CD4-positive, alpha-beta memory T cell (primary cell): ENCODE data around the gene IL17REL. TPM values are rescaled to one million over a fixed set of nuclear protein-coding genes. Genes with fewer than 3 reads are reported as not detected.

Experiments
- CTCF ChIA-PET: fragments of 350-600 bp; sonication (Branson Sonifier 250); formaldehyde crosslinking; loops from one replicate; lab custom pipeline; 2021; ENCODE audit warnings: inconsistent platforms; ENCODE audit not compliant: partially characterized antibody; lab: Charles Lee
- POLR2A ChIA-PET: fragments of 350-600 bp; sonication (Branson Sonifier 250); formaldehyde crosslinking; loops from one replicate; lab custom pipeline; 2021; ENCODE audit not compliant: partially characterized antibody; lab: Charles Lee
- DNase-seq, 5 donors: peaks; one replicate each; pipeline versions ENCODE4 v3.0.0 to v3.0.0-alpha.2; 2020 to 2022; ENCODE audit warnings: mixed read lengths in 1 of 5
- H3K27ac ChIP-seq: one replicate; pipeline ENCODE4 v1.7.0; 2013; ENCODE audit warnings: low read depth, low read length
- H3K27me3 ChIP-seq: 2 replicates; pipeline ENCODE4 v1.7.0; 2013; ENCODE audit warnings: mild to moderate bottlenecking, low read length, moderate library complexity; ENCODE audit not compliant: insufficient read depth
- H3K36me3 ChIP-seq: 2 replicates; pipeline ENCODE4 v1.7.0; 2013; ENCODE audit warnings: mild to moderate bottlenecking, low read length, moderate library complexity; ENCODE audit not compliant: insufficient read depth
- H3K4me1 ChIP-seq: 2 replicates; pipeline ENCODE4 v1.7.0; 2013; ENCODE audit warnings: mild to moderate bottlenecking, low read length, moderate library complexity; ENCODE audit not compliant: insufficient read depth
- H3K4me3 ChIP-seq, 2 donors: one replicate each; pipeline ENCODE4 v1.7.0; 2013; ENCODE audit warnings: low read length in 2 of 2, mild to moderate bottlenecking in 1 of 2
- H3K9me3 ChIP-seq, 2 donors: one replicate each; pipeline ENCODE4 v1.7.0; 2013; ENCODE audit warnings: low read length in 2 of 2, control low read depth in 1 of 2; ENCODE audit not compliant: control insufficient read depth in 1 of 2
- H3K27ac Mint-ChIP-seq, 7 donors: one replicate each; pipeline ENCODE4 v1.8.0; 2020 to 2021; ENCODE audit warnings: mixed read lengths in 7 of 7, mild to moderate bottlenecking in 6 of 7, inconsistent platforms in 3 of 7, moderate library complexity in 3 of 7
- H3K27me3 Mint-ChIP-seq, 2 donors: one replicate each; pipeline ENCODE4 v1.8.0; 2020 to 2021; ENCODE audit warnings: mixed read lengths in 2 of 2
- H3K36me3 Mint-ChIP-seq, 2 donors: one replicate each; pipeline ENCODE4 v1.8.0; 2020 to 2021; ENCODE audit warnings: mixed read lengths in 2 of 2, inconsistent platforms in 1 of 2, mild to moderate bottlenecking in 1 of 2
- H3K4me1 Mint-ChIP-seq, 4 donors: one replicate each; pipeline ENCODE4 v1.8.0; 2020 to 2021; ENCODE audit warnings: mixed read lengths in 4 of 4, mild to moderate bottlenecking in 1 of 4
- H3K4me3 Mint-ChIP-seq, 8 donors: one replicate each; pipeline ENCODE4 v1.8.0; 2020 to 2021; ENCODE audit warnings: mixed read lengths in 8 of 8, mild to moderate bottlenecking in 7 of 8, moderate library complexity in 6 of 8, inconsistent platforms in 3 of 8
- H3K9me3 Mint-ChIP-seq, 8 donors: one replicate each; pipeline ENCODE4 v1.8.0; 2020 to 2021; ENCODE audit warnings: mixed read lengths in 8 of 8, mild to moderate bottlenecking in 5 of 8, inconsistent platforms in 3 of 8, moderate library complexity in 1 of 8
- intact Hi-C: fragments of 100-400 bp; cut with micrococcal nuclease; formaldehyde crosslinking; loops from one replicate; pipeline ENCODE4 v1.15.1; 2023
- polyA plus RNA-seq, 2 donors: library from polyadenylated mRNA; unstranded; fragments of 300-500 nt; fragmentation: Illumina TruSeq; gene quantifications; one replicate each; pipeline ENCODE4 v1.2.3, GENCODE V29; 2021
- total RNA-seq, 2 experiments: library from RNA; stranded (reverse); gene quantifications; one replicate each; pipeline ENCODE4 v1.2.3, GENCODE V29; 2021

Gene IL17REL
- total and polyA plus RNA-seq, 4 experiments from 2014 or later: not detected

DNA sequence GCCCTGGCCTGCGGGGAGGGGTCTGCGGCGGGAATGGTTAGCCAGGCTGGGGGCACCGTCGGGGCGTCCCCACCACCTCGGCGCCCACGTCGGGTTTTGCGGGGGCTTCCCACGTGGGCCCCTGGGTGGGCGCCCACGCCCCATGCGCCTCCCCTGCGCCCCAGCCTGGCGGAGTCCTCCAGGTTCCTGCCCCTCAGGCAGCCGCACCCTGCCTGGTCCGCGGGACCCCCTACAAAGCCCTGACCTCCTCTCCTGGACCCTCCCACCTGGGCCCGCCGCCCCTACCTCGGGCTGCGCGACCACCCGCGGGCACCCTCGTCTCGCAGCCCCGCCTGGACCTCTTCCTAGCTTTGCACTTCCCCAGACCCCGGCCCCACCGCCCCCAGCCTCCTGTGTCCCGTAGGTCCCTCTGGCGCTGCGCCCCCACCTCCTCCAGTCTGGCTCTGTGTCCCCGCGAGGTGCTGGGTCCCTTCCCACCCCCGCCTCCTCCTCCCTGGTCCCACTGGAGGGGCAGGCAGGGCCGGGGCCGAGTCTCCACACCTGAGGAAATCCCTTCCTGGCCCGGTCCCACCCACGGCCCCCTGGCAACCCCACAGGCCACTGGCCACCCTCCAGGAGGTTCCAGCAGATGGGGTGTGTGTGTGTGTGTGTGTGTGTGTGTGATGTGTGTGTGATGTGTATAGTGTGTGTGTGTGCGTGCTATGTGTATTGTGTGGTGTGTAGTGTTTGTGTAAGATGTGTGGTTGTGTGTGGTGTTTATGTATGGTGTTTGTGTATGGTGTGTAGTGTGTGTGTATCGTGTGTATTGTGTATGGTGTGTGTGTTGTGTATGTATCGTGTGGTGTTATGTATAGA lies 40.2 kb downstream of the IL17REL start:
- POLR2A ChIA-PET: interaction anchor here (0.6 to 4.9 kb wide), 3 partner anchors 11 to 45 kb away, joined by 3 to 90 read pairs (median 5); partner anchors contain the start of gene PIM3
- H3K4me3 Mint-ChIP-seq: no peak overlapping the region
- H3K27me3 ChIP-seq: no peaks in the 10 kb centered on the region
- DNase-seq: peak in 1 of 5 donors; percentile 45
- CTCF ChIA-PET: interaction anchor here (2.2 kb wide), 1 partner anchor 9 kb away, joined by 5 read pairs; no protein-coding TSS in a partner anchor
- no peaks in the 10 kb centered on the region for H3K9me3 ChIP-seq
- H3K9me3 Mint-ChIP-seq: peaks cover 0 to 4% (median 0%) of the 10 kb centered on the region in 8 donors
- peaks cover 0 to 4% of the 10 kb centered on the region in 2 donors for H3K27me3 Mint-ChIP-seq
- H3K27ac Mint-ChIP-seq: no peak overlapping the region
- intact Hi-C loops: no loop called here
- peaks cover 35% of the 10 kb centered on the region for H3K4me1 ChIP-seq
- no peaks in the 10 kb centered on the region for H3K36me3 ChIP-seq
- H3K36me3 Mint-ChIP-seq: peaks cover 0 to 5% of the 10 kb centered on the region in 2 donors
- peaks cover 22 to 38% (median 23%) of the 10 kb centered on the region in 4 donors for H3K4me1 Mint-ChIP-seq
- H3K4me3 ChIP-seq: no peak overlapping the region
- no peak overlapping the region for H3K27ac ChIP-seq

- no peaks in the 10 kb centered on the region for H3K9me3 ChIP-seq
- Mint-ChIP-seq H3K4me3 (peak overlapping the region; percentile 77 to 83 (median 80)), H3K9me3 (peaks cover 0 to 4% (median 0%) of the 10 kb centered on the region in 8 donors), H3K27me3 (peaks cover 0 to 4% of the 10 kb centered on the region in 2 donors), H3K27ac (peak overlapping the region in 6 of 7 donors; percentile 63 to 98 (median 95)), H3K4me1 (peaks cover 17 to 36% (median 19%) of the 10 kb centered on the region in 4 donors), H3K36me3 (peaks cover 0 to 5% of the 10 kb centered on the region in 2 donors)
- H3K27me3 ChIP-seq: no peaks in the 10 kb centered on the region
- intact Hi-C loops: loop anchor here (2.0 kb wide), 1 partner anchor 35 kb away; no protein-coding TSS in a partner anchor
- H3K4me3 ChIP-seq: peak overlapping the region in 1 of 2 donors; percentile 49
- peak overlapping the region; percentile 56 for H3K27ac ChIP-seq
- H3K4me1 ChIP-seq: peaks cover 40% of the 10 kb centered on the region
- ChIA-PET CTCF (interaction anchor here (1.0 to 2.2 kb wide), 3 partner anchors 10 to 12 kb away, joined by 3 to 5 read pairs (median 3); partner anchors contain the start of gene PIM3), POLR2A (interaction anchor here (0.6 to 4.9 kb wide), 8 partner anchors 10 to 46 kb away, joined by 3 to 90 read pairs (median 4); partner anchors contain the start of gene PIM3)
- no peaks in the 10 kb centered on the region for H3K36me3 ChIP-seq
- DNase-seq: peak in 2 of 5 donors; percentile 18 to 52
Observed at GRCh38 chr22:49971232-49972162, 41.1 kb downstream of the IL17REL start.

GRCh38 chr22:49970528-49971231 lies 41.9 kb downstream of the IL17REL start:
- POLR2A ChIA-PET: interaction anchor here (0.7 to 4.9 kb wide), 7 partner anchors 9 to 60 kb away, joined by 3 to 90 read pairs (median 4); partner anchors contain the start of gene PIM3
- H3K27ac ChIP-seq: peak overlapping the region; percentile 56
- Mint-ChIP-seq H3K4me3 (peak overlapping the region; percentile 77 to 83 (median 80)), H3K4me1 (peaks cover 13 to 29% (median 14%) of the 10 kb centered on the region in 4 donors), H3K36me3 (peaks cover 0 to 8% of the 10 kb centered on the region in 2 donors), H3K9me3 (peaks cover 0 to 4% (median 0%) of the 10 kb centered on the region in 8 donors), H3K27me3 (peaks cover 0 to 4% of the 10 kb centered on the region in 2 donors), H3K27ac (peak overlapping the region; percentile 63 to 98 (median 94))
- no peaks in the 10 kb centered on the region for H3K36me3 ChIP-seq
- peak; percentile 88 to 99 (median 89) for DNase-seq
- peaks cover 36% of the 10 kb centered on the region for H3K4me1 ChIP-seq
- no peaks in the 10 kb centered on the region for H3K27me3 ChIP-seq
- H3K9me3 ChIP-seq: no peaks in the 10 kb centered on the region
- intact Hi-C loops: loop anchor here (2.0 kb wide), 1 partner anchor 34 kb away; no protein-coding TSS in a partner anchor
- H3K4me3 ChIP-seq: peak overlapping the region in 1 of 2 donors; percentile 49
- CTCF ChIA-PET: interaction anchor here (1.0 to 2.2 kb wide), 3 partner anchors 10 to 13 kb away, joined by 3 to 5 read pairs (median 3); partner anchors contain the start of gene PIM3

- intact Hi-C loops: loop anchor here (2.0 kb wide), 1 partner anchor 33 kb away; no protein-coding TSS in a partner anchor
- ChIA-PET POLR2A (interaction anchor here (1.7 to 4.9 kb wide), 3 partner anchors 9 to 60 kb away, joined by 3 to 90 read pairs (median 14); partner anchors contain the start of gene PIM3), CTCF (interaction anchor here (2.2 kb wide), 1 partner anchor 12 kb away, joined by 5 read pairs; no protein-coding TSS in a partner anchor)
- DNase-seq: peak in 1 of 5 donors; percentile 11
- Histone ChIP-seq H3K27me3 (no peaks in the 10 kb centered on the region), H3K4me1 (peaks cover 31% of the 10 kb centered on the region), H3K27ac (peak overlapping the region; percentile 56), H3K9me3 (no peaks in the 10 kb centered on the region), H3K36me3 (no peaks in the 10 kb centered on the region), H3K4me3 (peak overlapping the region in 1 of 2 donors; percentile 49)
- Mint-ChIP-seq H3K4me3 (peak overlapping the region in 5 of 8 donors; percentile 79 to 83 (median 81)), H3K36me3 (peaks cover 0 to 8% of the 10 kb centered on the region in 2 donors), H3K4me1 (peaks cover 8 to 25% (median 8%) of the 10 kb centered on the region in 4 donors), H3K27ac (peak overlapping the region; percentile 65 to 98 (median 94)), H3K9me3 (peaks cover 0 to 4% (median 0%) of the 10 kb centered on the region in 8 donors), H3K27me3 (peaks cover 0 to 4% of the 10 kb centered on the region in 2 donors)
Observed at GRCh38 chr22:49969751-49970527, 42.6 kb downstream of the IL17REL start.

DNA sequence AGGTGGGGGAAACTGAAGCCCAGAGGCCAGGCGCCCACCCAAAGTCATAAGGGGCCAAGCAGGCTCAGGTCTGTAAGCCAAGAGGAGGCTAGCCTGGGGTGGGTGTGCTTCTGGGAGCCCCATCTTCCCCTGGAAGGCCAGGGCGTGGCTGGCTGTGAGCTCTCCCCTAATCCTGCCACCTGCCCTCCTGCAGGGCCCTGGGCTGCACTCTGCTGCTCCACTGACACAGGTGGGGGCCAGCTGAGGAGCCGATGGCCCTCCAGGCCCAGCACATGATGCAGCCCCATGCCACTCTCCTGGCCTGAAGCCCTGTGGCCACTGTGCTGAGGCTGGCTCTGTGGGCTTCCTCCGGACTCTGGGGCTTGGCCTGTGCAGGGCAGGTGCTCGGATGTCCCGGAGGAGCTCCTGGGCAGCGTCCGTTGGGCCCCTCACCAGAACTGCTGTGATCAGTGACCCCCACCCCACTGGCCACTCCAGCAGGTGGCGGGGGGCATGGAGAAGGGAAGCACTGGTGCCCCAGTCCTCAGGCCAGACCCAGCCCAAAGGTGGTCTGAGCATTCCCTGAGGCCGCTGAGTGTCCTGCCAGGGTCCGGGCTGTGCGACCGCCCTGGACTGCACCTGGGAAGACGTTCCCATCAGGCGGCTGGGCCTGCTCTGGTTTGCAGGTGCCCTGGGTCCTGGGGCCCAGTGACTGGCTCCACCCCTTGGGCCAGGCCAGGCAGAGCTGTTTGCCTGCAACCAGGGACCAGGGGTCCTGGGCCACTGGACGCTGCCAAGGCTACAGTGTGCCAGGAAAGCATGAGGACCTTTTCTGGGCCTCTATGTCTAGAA lies 43.5 kb downstream of the IL17REL start:
- Mint-ChIP-seq H3K36me3 (peaks cover 0 to 9% of the 10 kb centered on the region in 2 donors), H3K9me3 (peaks cover 0 to 4% (median 0%) of the 10 kb centered on the region in 8 donors), H3K27ac (peak overlapping the region in 4 of 7 donors; percentile 48 to 92 (median 76)), H3K4me1 (peaks cover 8 to 34% (median 9%) of the 10 kb centered on the region in 4 donors), H3K4me3 (no peak overlapping the region), H3K27me3 (peaks cover 0 to 4% of the 10 kb centered on the region in 2 donors)
- ChIA-PET CTCF (no interaction called here), POLR2A (interaction anchor here (1.7 to 4.9 kb wide), 2 partner anchors 8 to 61 kb away, joined by 3 to 90 read pairs; partner anchors contain the start of gene PIM3)
- H3K27me3 ChIP-seq: no peaks in the 10 kb centered on the region
- H3K4me3 ChIP-seq: no peak overlapping the region
- intact Hi-C loops: no loop called here
- peaks cover 35% of the 10 kb centered on the region for H3K4me1 ChIP-seq
- no peaks in the 10 kb centered on the region for H3K9me3 ChIP-seq
- peaks cover 7% of the 10 kb centered on the region for H3K36me3 ChIP-seq
- DNase-seq: peak in 2 of 5 donors; percentile 22 to 49
- H3K27ac ChIP-seq: peak overlapping the region; percentile 56
